Measurements from ENCODE around the gene ITPRID1. TPM values are rescaled to one million over a fixed set of nuclear protein-coding genes. Genes with fewer than 3 reads are reported as not detected.
"Not testable (repeated sequence)": the region's sequence is repeated elsewhere in the genome, so short reads cannot be mapped to it uniquely, and the experiment has no call there.

The ITPRID1 gene
- total and polyA plus RNA-seq, 9 donors = 0.20 TPM; not detected in 8

DNA sequence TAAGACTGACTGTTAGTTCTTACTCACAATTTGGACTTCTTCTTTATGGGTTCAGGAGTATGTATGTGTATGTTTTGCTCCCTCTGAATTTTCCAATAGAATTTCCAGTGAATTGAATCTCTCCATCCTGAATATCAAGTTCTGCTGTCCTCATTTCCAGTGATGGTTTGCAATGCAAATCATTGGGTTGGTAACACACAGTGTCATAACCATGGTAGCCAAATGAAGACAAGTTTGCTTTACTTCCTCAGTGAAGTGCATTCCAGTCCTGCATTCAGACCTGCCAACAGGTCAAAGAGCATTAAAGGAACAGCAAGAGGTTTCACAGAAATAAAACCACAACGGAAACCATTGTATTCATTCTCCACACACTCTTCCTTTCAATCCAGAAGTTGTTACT, 15.2 kb downstream of the ITPRID1 start:
- Histone ChIP-seq H3K27me3 (no peaks in the 10 kb centered on the region), H3K27ac (no peak overlapping the region), H3K9me3 (no peaks in the 10 kb centered on the region), H3K4me3 (no peak overlapping the region), H3K36me3 (no peaks in the 10 kb centered on the region), H3K4me1 (ENCODE audit: insufficient read depth) (no peaks in the 10 kb centered on the region)
- 70 to 80% (median 79%) methylated on average over 1 of the region's 1 CpG for WGBS, 3 donors
- DNase-seq = no peak
- intact Hi-C loops (cut with DNase I) = no loop called here
- TF ChIP-seq POLR2A (IDR thresholded peaks at IDR 0.05) (no peak), EP300 (IDR thresholded peaks at IDR 0.05) (no peak), CTCF (IDR thresholded peaks at IDR 0.05) (no peak)

DNA sequence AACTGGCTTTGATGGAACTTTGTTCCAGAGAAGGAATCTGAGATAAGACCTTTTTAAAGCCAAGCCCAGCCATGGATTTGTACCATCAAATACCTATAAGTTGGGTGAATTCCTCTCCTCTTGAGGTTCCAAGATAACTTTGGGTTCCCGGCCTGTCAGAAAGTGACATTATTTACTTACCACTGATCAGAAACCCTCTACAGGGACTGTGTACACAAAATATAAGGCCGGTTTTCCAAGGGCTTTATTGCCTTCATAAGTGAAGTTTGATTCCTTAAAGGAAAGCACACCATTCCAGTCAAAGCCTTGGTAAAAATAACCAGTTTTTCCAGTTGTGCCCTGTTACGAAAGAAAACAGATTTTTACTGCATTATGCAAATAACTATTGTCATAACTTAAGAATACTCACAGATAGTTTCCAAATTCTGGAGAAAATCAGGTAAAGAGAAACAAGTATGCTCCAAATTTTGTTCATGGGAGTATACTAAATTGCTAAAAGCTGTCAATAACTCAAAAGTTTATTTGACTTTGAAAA, 26.8 kb downstream of the ITPRID1 start:
- H3K27me3 ChIP-seq; H3K4me1 ChIP-seq (ENCODE audit: insufficient read depth); DNase-seq; H3K27ac ChIP-seq; H3K4me3 ChIP-seq; H3K9me3 ChIP-seq; H3K36me3 ChIP-seq; intact Hi-C loops (cut with DNase I): not testable (repeated sequence)
- 65 to 70% (median 67%) methylated on average over 3 of the region's 3 CpGs for WGBS, 3 donors

DNA sequence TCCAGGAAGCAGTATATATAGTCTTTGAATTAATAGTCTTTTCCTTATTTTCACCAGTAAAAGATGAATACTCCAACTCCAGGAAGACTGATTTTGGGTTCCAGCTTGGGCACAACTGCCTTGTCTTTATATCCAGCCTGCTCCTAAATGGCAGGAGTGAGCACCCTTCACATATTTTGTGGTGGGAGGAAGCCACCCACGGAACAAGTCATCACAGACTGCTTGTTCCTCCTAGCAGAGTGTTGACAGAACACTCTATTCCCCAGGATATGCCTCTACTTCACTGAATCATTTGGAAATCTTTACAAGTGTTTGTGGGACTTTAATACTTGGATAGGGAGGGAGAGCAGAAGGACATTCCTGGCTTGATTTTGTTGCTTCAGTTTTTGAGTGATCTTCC, 31.7 kb downstream of the ITPRID1 start:
- Histone ChIP-seq H3K27me3 (no peaks in the 10 kb centered on the region), H3K36me3 (no peaks in the 10 kb centered on the region), H3K4me3 (no peak overlapping the region), H3K9me3 (no peaks in the 10 kb centered on the region), H3K27ac (no peak overlapping the region), H3K4me1 (ENCODE audit: insufficient read depth) (no peaks in the 10 kb centered on the region)
- intact Hi-C loops (cut with DNase I) = no loop called here
- DNase-seq = no peak
- no peak for TF ChIP-seq CTCF (IDR thresholded peaks at IDR 0.05)
- TF ChIP-seq POLR2A (IDR thresholded peaks at IDR 0.05) = no peak
- TF ChIP-seq EP300 (IDR thresholded peaks at IDR 0.05) = no peak
- 37 to 59% (median 45%) methylated on average over 1 of the region's 1 CpG for WGBS, 3 donors

GRCh38 chr7:31549611-31550010, 35.7 kb downstream of the ITPRID1 start:
- H3K36me3 ChIP-seq = no peaks in the 10 kb centered on the region
- H3K9me3 ChIP-seq = no peaks in the 10 kb centered on the region
- H3K4me3 ChIP-seq = no peak overlapping the region
- no peaks in the 10 kb centered on the region for H3K27me3 ChIP-seq
- H3K4me1 ChIP-seq (ENCODE audit: insufficient read depth) = no peaks in the 10 kb centered on the region
- DNase-seq = no peak
- TF ChIP-seq POLR2A (IDR thresholded peaks at IDR 0.05) = no peak
- no peak for TF ChIP-seq EP300 (IDR thresholded peaks at IDR 0.05)
- intact Hi-C loops (cut with DNase I) = no loop called here
- no peak overlapping the region for H3K27ac ChIP-seq

DNA sequence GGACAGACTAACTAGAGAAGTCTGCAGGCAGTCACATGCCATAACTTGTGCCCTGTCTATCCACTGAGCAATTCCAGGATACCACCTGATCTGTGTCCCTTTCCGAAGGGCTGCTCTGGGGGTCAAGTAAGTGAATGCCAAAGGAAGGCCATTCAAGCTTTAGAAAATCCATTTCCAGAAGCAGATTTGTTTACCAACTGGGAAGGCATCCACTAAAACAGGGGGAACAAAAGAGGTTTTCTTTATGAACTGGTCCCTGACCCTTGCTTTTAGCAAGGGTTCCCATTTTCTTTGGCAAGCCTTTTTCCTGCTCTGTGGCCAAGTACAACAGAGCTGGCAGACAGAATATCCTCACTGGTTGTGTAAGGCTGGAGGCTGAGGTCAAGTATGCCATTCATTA, 36.5 kb downstream of the ITPRID1 start:
- intact Hi-C loops (cut with DNase I) = no loop called here
- H3K4me3 ChIP-seq = no peak overlapping the region
- no peak for DNase-seq
- no peak overlapping the region for H3K27ac ChIP-seq
- H3K36me3 ChIP-seq = no peaks in the 10 kb centered on the region
- WGBS, 3 donors = 19 to 68% (median 46%) methylated on average over 1 of the region's 1 CpG
- no peaks in the 10 kb centered on the region for H3K27me3 ChIP-seq
- no peak for TF ChIP-seq POLR2A (IDR thresholded peaks at IDR 0.05)
- TF ChIP-seq CTCF (IDR thresholded peaks at IDR 0.05) = no peak
- no peak for TF ChIP-seq EP300 (IDR thresholded peaks at IDR 0.05)
- H3K9me3 ChIP-seq = no peaks in the 10 kb centered on the region
- no peaks in the 10 kb centered on the region for H3K4me1 ChIP-seq (ENCODE audit: insufficient read depth)

- H3K27me3 ChIP-seq = no peaks in the 10 kb centered on the region
- H3K27ac ChIP-seq = no peak overlapping the region
- intact Hi-C loops (cut with DNase I) = no loop called here
- DNase-seq = no peak
- no peaks in the 10 kb centered on the region for H3K4me1 ChIP-seq (ENCODE audit: insufficient read depth)
- no peak overlapping the region for H3K4me3 ChIP-seq
- H3K36me3 ChIP-seq = no peaks in the 10 kb centered on the region
- TF ChIP-seq EP300 (IDR thresholded peaks at IDR 0.05) (no peak), POLR2A (IDR thresholded peaks at IDR 0.05) (no peak), CTCF (IDR thresholded peaks at IDR 0.05) (no peak)
- no peaks in the 10 kb centered on the region for H3K9me3 ChIP-seq
Measured at GRCh38 chr7:31553661-31554081, 39.8 kb downstream of the ITPRID1 start.

All from ovary (tissue), 9 donors.